HCT116 (cell line): ENCODE results near the gene MAP3K10. TPM values are rescaled to one million over a fixed set of nuclear protein-coding genes. Genes with fewer than 3 reads are reported as not detected.

Experiments
- ATAC-seq: fragments of 200-7000 bp; cut with Tn5 transposase; 2 replicates; pipeline ENCODE4 v1.9.1; 2020; ENCODE audit warnings: mild to moderate bottlenecking, moderate library complexity
- BruUV-seq: library from RNA; stranded (reverse); fragments of 400-500 nt; replicated peaks from 2 replicates; lab custom pipeline; 2021; lab: Mats Ljungman, UMichigan
- CTCF ChIA-PET: fragments of 300-600 bp; sonication (Branson Sonifier 250); formaldehyde crosslinking; loops from one replicate; lab custom pipeline; 2021; ENCODE audit warnings: antibody characterized with exemption; lab: Charles Lee
- POLR2A ChIA-PET: fragments of 300-600, 350-600 bp; sonication (Branson Sonifier 250); formaldehyde crosslinking; loops from one replicate; lab custom pipeline; 2021; ENCODE audit warnings: antibody characterized with exemption; lab: Charles Lee
- RAD21 ChIA-PET, 2 experiments: fragments of 300-600 bp; sonication (Branson Sonifier 250); formaldehyde crosslinking; loops; one replicate each; lab custom pipeline; 2023; ENCODE audit warnings: low total read pairs in 2 of 2; ENCODE audit not compliant: uncharacterized antibody in 2 of 2, unreplicated experiment in 2 of 2, low non-redundant PET in 1 of 2; lab: Charles Lee
- DNase-seq: peaks from one replicate; pipeline ENCODE4 v3.0.0-alpha.2; 2010; ENCODE audit warnings: low read depth, low spot score
- H2AFZ ChIP-seq: fragments of 200-600 bp; shearing (Covaris generic), sonication (generic); 2 replicates; pipeline ENCODE4 v1.6.1; 2017; ENCODE audit warnings: low read depth, mixed run types, mixed read lengths, antibody characterized with exemption, low read length; ENCODE audit not compliant: poor library complexity, severe bottlenecking
- H3K27ac ChIP-seq: 2 replicates; pipeline ENCODE4 v1.5.1; 2012; ENCODE audit warnings: low read depth, low read length
- H3K27me3 ChIP-seq: fragments of 200-600 bp; sonication (generic); 2 replicates; pipeline ENCODE4 v1.6.1; 2016; ENCODE audit warnings: mixed run types, low read length, mixed read lengths; ENCODE audit not compliant: insufficient read depth
- H3K36me3 ChIP-seq, 2 experiments: fragments of 200-500 bp in 1 of 2; fragments of 200-600 bp in 1 of 2; sonication (Bioruptor generic) in 1 of 2; sonication (generic) in 1 of 2; 2 replicates each; pipeline versions ENCODE4 v1.5.1 to v1.6.1; 2014 to 2016; ENCODE audit warnings: low read length in 2 of 2, inconsistent platforms in 1 of 2, mixed read lengths in 1 of 2, mixed run types in 1 of 2; ENCODE audit not compliant: insufficient read depth in 2 of 2, control insufficient read depth in 1 of 2
- H3K4me1 ChIP-seq, 2 experiments: fragments of 200-600 bp in 1 of 2; sonication (generic) in 1 of 2; 2 replicates each; pipeline versions ENCODE4 v1.5.1 to v1.6.1; 2012 to 2017; ENCODE audit warnings: low read length in 2 of 2, inconsistent platforms in 1 of 2, mild to moderate bottlenecking in 1 of 2, mixed read lengths in 1 of 2, mixed run types in 1 of 2, moderate library complexity in 1 of 2; ENCODE audit not compliant: insufficient read depth in 2 of 2, control insufficient read depth in 1 of 2
- H3K4me2 ChIP-seq: fragments of 200-600 bp; sonication (generic); 2 replicates; pipeline ENCODE4 v1.6.1; 2017; ENCODE audit warnings: mixed run types, low read length, mixed read lengths
- H3K4me3 ChIP-seq, 2 experiments: fragments of 200-600 bp in 1 of 2; sonication (generic) in 1 of 2; replicated peaks in 1 of 2; 2 replicates each; pipeline ENCODE4 v1.5.1; 2011 to 2016; ENCODE audit warnings: low read length in 2 of 2, control low read depth in 1 of 2, low read depth in 1 of 2, mild to moderate bottlenecking in 1 of 2, mixed read lengths in 1 of 2, mixed run types in 1 of 2
- H3K79me2 ChIP-seq: fragments of 200-600 bp; sonication (generic); 2 replicates; pipeline ENCODE4 v1.6.1; 2017; ENCODE audit warnings: mild to moderate bottlenecking, mixed run types, low read length, moderate library complexity, mixed read lengths; ENCODE audit not compliant: insufficient read depth
- H3K9ac ChIP-seq: fragments of 200-600 bp; sonication (generic); 2 replicates; pipeline ENCODE4 v1.6.1; 2016; ENCODE audit warnings: low read length, mixed read lengths
- H3K9me2 ChIP-seq: fragments of 200-600 bp; sonication (generic), shearing (Covaris generic); 2 replicates; pipeline ENCODE4 v1.6.1; 2017; ENCODE audit warnings: mixed run types, mild to moderate bottlenecking, moderate library complexity; ENCODE audit not compliant: insufficient read depth
- H3K9me3 ChIP-seq, 2 experiments: fragments of 200-500 bp in 1 of 2; fragments of 200-600 bp in 1 of 2; sonication (Bioruptor generic) in 1 of 2; sonication (generic) in 1 of 2; 2 replicates each; pipeline ENCODE4 v1.6.1; 2014 to 2017; ENCODE audit warnings: low read length in 2 of 2, mixed read lengths in 2 of 2, inconsistent platforms in 1 of 2, low read depth in 1 of 2, mild to moderate bottlenecking in 1 of 2, mixed run types in 1 of 2, moderate library complexity in 1 of 2; ENCODE audit not compliant: control insufficient read depth in 1 of 2, insufficient read depth in 1 of 2
- H4K20me1 ChIP-seq: fragments of 200-600 bp; sonication (generic), shearing (Covaris generic); 2 replicates; pipeline ENCODE4 v1.6.1; 2017; ENCODE audit warnings: mixed run types, mild to moderate bottlenecking, moderate library complexity; ENCODE audit not compliant: insufficient read depth
- CBX3 ChIP-seq: IDR thresholded peaks from 2 replicates; pipeline ENCODE4 v1.6.1; 2012; ENCODE audit warnings: low read depth
- EZH2phosphoT487 ChIP-seq: fragments of 200-600 bp; IDR thresholded peaks from 2 replicates; pipeline ENCODE4 v1.6.1; 2018; ENCODE audit warnings: antibody characterized with exemption, borderline replicate concordance
- POLR2AphosphoS5 ChIP-seq: IDR thresholded peaks from 2 replicates; pipeline ENCODE4 v1.6.1; 2011; ENCODE audit warnings: mild to moderate bottlenecking, low read depth, low read length, moderate library complexity
- RAD21 ChIP-seq: IDR thresholded peaks from 2 replicates; pipeline ENCODE4 v1.6.1; 2012; ENCODE audit warnings: low read depth, mild to moderate bottlenecking
- REST ChIP-seq: IDR thresholded peaks from 2 replicates; pipeline ENCODE4 v1.6.1; 2012; ENCODE audit warnings: low read depth
- SIN3A ChIP-seq: IDR thresholded peaks from 2 replicates; pipeline ENCODE4 v1.6.1; 2012; ENCODE audit warnings: low read depth
- SP1 ChIP-seq: IDR thresholded peaks from 2 replicates; pipeline ENCODE4 v1.6.1; 2012; ENCODE audit warnings: low read depth
- TCF7L2 ChIP-seq: IDR thresholded peaks from 2 replicates; pipeline ENCODE4 v1.7.0; 2011; ENCODE audit warnings: borderline replicate concordance, inconsistent platforms; ENCODE audit not compliant: insufficient read depth, insufficient read length; ENCODE audit errors: extremely low read depth
- YY1 ChIP-seq: IDR thresholded peaks from 2 replicates; pipeline ENCODE4 v1.6.1; 2011; ENCODE audit warnings: low read length, low read depth, moderate library complexity, mild to moderate bottlenecking; ENCODE audit not compliant: insufficient replicate concordance; ENCODE audit errors: extremely low read depth
- ZNF274 ChIP-seq: fragments of 200-500 bp; sonication (Bioruptor generic); IDR thresholded peaks from 2 replicates; pipeline ENCODE4 v1.6.1; 2014; ENCODE audit warnings: mild to moderate bottlenecking, low read depth, low read length, inconsistent platforms
- intact Hi-C: fragments of 100-400 bp; cut with micrococcal nuclease; formaldehyde crosslinking; loops from 2 replicates; pipeline ENCODE4 v1.10.0; 2022
- total RNA-seq: library from RNA; stranded (reverse); gene quantifications from one replicate; pipeline ENCODE4 v1.2.1, GENCODE V29; 2021; ENCODE audit not compliant: unreplicated experiment
- TF ChIP-seq, protein P1 (sequence below), 3 experiments: fragments of 200-600 bp in 1 of 3; sonication (generic) in 1 of 3; IDR thresholded peaks in 2 of 3; conservative IDR thresholded peaks in 1 of 3; 2 replicates each; pipeline ENCODE4 v1.5.1; 2012 to 2017; ENCODE audit warnings: low read depth in 2 of 3, low read length in 2 of 3, antibody characterized with exemption in 1 of 3, borderline replicate concordance in 1 of 3, control low read depth in 1 of 3, mild to moderate bottlenecking in 1 of 3, mixed read lengths in 1 of 3, mixed run types in 1 of 3, moderate library complexity in 1 of 3; ENCODE audit not compliant: insufficient read depth in 1 of 3
- TF ChIP-seq, protein P2 (sequence below): IDR thresholded peaks from 2 replicates; pipeline ENCODE4 v1.6.1; 2011; ENCODE audit warnings: mild to moderate bottlenecking, low read length, moderate library complexity; ENCODE audit not compliant: insufficient replicate concordance; ENCODE audit errors: extremely low read depth

The MAP3K10 gene
- total RNA-seq, 1 experiment from 2014 or later: 17.3 TPM

GRCh38 chr19:40249781-40250180, 58.6 kb downstream of the MAP3K10 start:
- Histone ChIP-seq H3K27ac (no peak overlapping the region), H3K4me1 (no peaks in the 10 kb centered on the region), H3K9me3 (no peaks in the 10 kb centered on the region), H3K36me3 (peaks cover 6 to 8% of the 10 kb centered on the region in 2 experiments; a peak in 2 of 4 replicates), H3K9ac (no peak overlapping the region), H4K20me1 (no peaks in the 10 kb centered on the region), H3K79me2 (peaks cover 8% of the 10 kb centered on the region; the same call in 1 of the 2 replicates), H3K9me2 (no peaks in the 10 kb centered on the region), H2AFZ (no peak overlapping the region), H3K4me2 (no peak overlapping the region), H3K4me3 (no peak overlapping the region), H3K27me3 (no peaks in the 10 kb centered on the region)
- ATAC-seq: no peak
- DNase-seq: no peak
- ChIA-PET POLR2A (no interaction called here), CTCF (no interaction called here), RAD21 (no interaction called here)
- TF ChIP-seq RAD21 (no peak), SIN3A (no peak), SP1 (no peak), CBX3 (no peak), POLR2AphosphoS5 (no peak)
- intact Hi-C loops: no loop called here
- BruUV-seq: no TSS peak

- no peaks in the 10 kb centered on the region for H3K9me3 ChIP-seq
- ChIA-PET RAD21 (no interaction called here), POLR2A (no interaction called here), CTCF (no interaction called here)
- no peaks in the 10 kb centered on the region for H3K27me3 ChIP-seq
- peaks cover 8% of the 10 kb centered on the region; the same call in 1 of the 2 replicates for H3K79me2 ChIP-seq
- no peak overlapping the region for H3K27ac ChIP-seq
- BruUV-seq: no TSS peak
- H3K9ac ChIP-seq: no peak overlapping the region
- H3K9me2 ChIP-seq: no peaks in the 10 kb centered on the region
- intact Hi-C loops: no loop called here
- H3K4me3 ChIP-seq: no peak overlapping the region
- H4K20me1 ChIP-seq: no peaks in the 10 kb centered on the region
- DNase-seq (no peak), ATAC-seq (no peak)
- no peak overlapping the region for H2AFZ ChIP-seq
- peaks cover 14 to 20% of the 10 kb centered on the region in 2 experiments; a peak in 3 of 4 replicates for H3K36me3 ChIP-seq
- H3K4me1 ChIP-seq: no peaks in the 10 kb centered on the region
- no peak overlapping the region for H3K4me2 ChIP-seq
- no peak for TF ChIP-seq ZNF274
- no peak for TF ChIP-seq YY1
- TF ChIP-seq REST: no peak
- TF ChIP-seq, protein P1, sequence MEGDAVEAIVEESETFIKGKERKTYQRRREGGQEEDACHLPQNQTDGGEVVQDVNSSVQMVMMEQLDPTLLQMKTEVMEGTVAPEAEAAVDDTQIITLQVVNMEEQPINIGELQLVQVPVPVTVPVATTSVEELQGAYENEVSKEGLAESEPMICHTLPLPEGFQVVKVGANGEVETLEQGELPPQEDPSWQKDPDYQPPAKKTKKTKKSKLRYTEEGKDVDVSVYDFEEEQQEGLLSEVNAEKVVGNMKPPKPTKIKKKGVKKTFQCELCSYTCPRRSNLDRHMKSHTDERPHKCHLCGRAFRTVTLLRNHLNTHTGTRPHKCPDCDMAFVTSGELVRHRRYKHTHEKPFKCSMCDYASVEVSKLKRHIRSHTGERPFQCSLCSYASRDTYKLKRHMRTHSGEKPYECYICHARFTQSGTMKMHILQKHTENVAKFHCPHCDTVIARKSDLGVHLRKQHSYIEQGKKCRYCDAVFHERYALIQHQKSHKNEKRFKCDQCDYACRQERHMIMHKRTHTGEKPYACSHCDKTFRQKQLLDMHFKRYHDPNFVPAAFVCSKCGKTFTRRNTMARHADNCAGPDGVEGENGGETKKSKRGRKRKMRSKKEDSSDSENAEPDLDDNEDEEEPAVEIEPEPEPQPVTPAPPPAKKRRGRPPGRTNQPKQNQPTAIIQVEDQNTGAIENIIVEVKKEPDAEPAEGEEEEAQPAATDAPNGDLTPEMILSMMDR (IDR thresholded peaks at IDR 0.05 in 2 of 3, conservative IDR thresholded peaks at IDR 0.05 in 1 of 3; ENCODE audit: borderline replicate concordance in 1 of 3, insufficient read depth in 1 of 3, low read depth in 2 of 3, low read length in 2 of 3): no peak
- TF ChIP-seq TCF7L2: no peak
- TF ChIP-seq EZH2phosphoT487: no peak
- no peak for TF ChIP-seq RAD21
- no peak for TF ChIP-seq SIN3A
- TF ChIP-seq, protein P2, sequence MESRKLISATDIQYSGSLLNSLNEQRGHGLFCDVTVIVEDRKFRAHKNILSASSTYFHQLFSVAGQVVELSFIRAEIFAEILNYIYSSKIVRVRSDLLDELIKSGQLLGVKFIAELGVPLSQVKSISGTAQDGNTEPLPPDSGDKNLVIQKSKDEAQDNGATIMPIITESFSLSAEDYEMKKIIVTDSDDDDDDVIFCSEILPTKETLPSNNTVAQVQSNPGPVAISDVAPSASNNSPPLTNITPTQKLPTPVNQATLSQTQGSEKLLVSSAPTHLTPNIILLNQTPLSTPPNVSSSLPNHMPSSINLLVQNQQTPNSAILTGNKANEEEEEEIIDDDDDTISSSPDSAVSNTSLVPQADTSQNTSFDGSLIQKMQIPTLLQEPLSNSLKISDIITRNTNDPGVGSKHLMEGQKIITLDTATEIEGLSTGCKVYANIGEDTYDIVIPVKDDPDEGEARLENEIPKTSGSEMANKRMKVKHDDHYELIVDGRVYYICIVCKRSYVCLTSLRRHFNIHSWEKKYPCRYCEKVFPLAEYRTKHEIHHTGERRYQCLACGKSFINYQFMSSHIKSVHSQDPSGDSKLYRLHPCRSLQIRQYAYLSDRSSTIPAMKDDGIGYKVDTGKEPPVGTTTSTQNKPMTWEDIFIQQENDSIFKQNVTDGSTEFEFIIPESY: no peak
These were observed 60.0 kb downstream of the MAP3K10 start for GRCh38 chr19:40251244-40251643.
